Natural killer cell treated with Interleukin-12 subunit alpha and Interleukin-12 subunit beta and Interleukin-15 and Interleukin-18, amount 100 ng/mL, for 72 hours (primary cell): ENCODE data around the gene TNPO3. TPM values are rescaled to one million over a fixed set of nuclear protein-coding genes. Genes with fewer than 3 reads are reported as not detected.

Experiments used
- ATAC-seq, 2 donors: fragments of 150-1000 bp; cut with Tn5 transposase in 1 of 2; sonication (Bioruptor Pico), chemical (Tn5 transposase) in 1 of 2; 2 replicates each; pipeline ENCODE4 v1.10.0; 2021
- DNase-seq: peaks from one replicate; pipeline ENCODE4 v3.0.0; 2022; ENCODE audit warnings: low spot score
- H3K27ac Mint-ChIP-seq, 2 donors: 1 replicate in 1 of 2; 2 replicates in 1 of 2; pipeline ENCODE4 v1.8.0; 2022; ENCODE audit warnings: mixed read lengths in 2 of 2, mild to moderate bottlenecking in 1 of 2, moderate library complexity in 1 of 2
- H3K27me3 Mint-ChIP-seq, 2 donors: 1 replicate in 1 of 2; 2 replicates in 1 of 2; pipeline ENCODE4 v1.8.0; 2022; ENCODE audit warnings: mixed read lengths in 2 of 2
- H3K36me3 Mint-ChIP-seq: one replicate; pipeline ENCODE4 v1.8.0; 2022; ENCODE audit warnings: mixed read lengths
- H3K4me1 Mint-ChIP-seq, 2 donors: 1 replicate in 1 of 2; 2 replicates in 1 of 2; pipeline ENCODE4 v1.8.0; 2022; ENCODE audit warnings: low read depth in 2 of 2, mixed read lengths in 2 of 2, mild to moderate bottlenecking in 1 of 2
- H3K4me3 Mint-ChIP-seq: one replicate; pipeline ENCODE4 v1.8.0; 2022; ENCODE audit warnings: mixed read lengths
- H3K9me3 Mint-ChIP-seq: 2 replicates; pipeline ENCODE4 v1.8.0; 2022; ENCODE audit warnings: mixed read lengths
- total RNA-seq, 2 donors: library from RNA; stranded (reverse); gene quantifications; one replicate each; pipeline ENCODE4 v1.2.3, GENCODE V29; 2022

TNPO3 gene
- total RNA-seq, 2 donors from 2014 or later: 70.8 to 71.2 TPM

- Mint-ChIP-seq H3K9me3 (no peaks in the 10 kb centered on the region), H3K27ac (peak overlapping the region; percentile 75 to 76), H3K4me3 (peak overlapping the region; percentile 90), H3K4me1 (peaks cover 30 to 32% of the 10 kb centered on the region in 2 donors), H3K27me3 (peaks cover 4 to 8% of the 10 kb centered on the region in 2 donors), H3K36me3 (no peaks in the 10 kb centered on the region)
- peak; percentile 77 for DNase-seq
- ATAC-seq: peak; percentile 68 to 71
Measured at GRCh38 chr7:128940494-128941322, 114.2 kb downstream of the TNPO3 start.

- H3K4me3 Mint-ChIP-seq: peak overlapping the region; percentile 90
- peak overlapping the region; percentile 75 to 76 for H3K27ac Mint-ChIP-seq
- ATAC-seq: peak in 1 of 2 donors; percentile 51
- no peaks in the 10 kb centered on the region for H3K9me3 Mint-ChIP-seq
- H3K4me1 Mint-ChIP-seq: peaks cover 30 to 32% of the 10 kb centered on the region in 2 donors
- no peak for DNase-seq
- H3K36me3 Mint-ChIP-seq: no peaks in the 10 kb centered on the region
- H3K27me3 Mint-ChIP-seq: peaks cover 4 to 8% of the 10 kb centered on the region in 2 donors
Measured at GRCh38 chr7:128939861-128940410, 115.0 kb downstream of the TNPO3 start.

GRCh38 chr7:128939075-128939860 is 115.6 kb downstream of the TNPO3 start:
- ATAC-seq (peak; percentile 2 to 41), DNase-seq (no peak)
- Mint-ChIP-seq H3K27ac (peak overlapping the region; percentile 75 to 76), H3K9me3 (no peaks in the 10 kb centered on the region), H3K27me3 (peaks cover 4 to 8% of the 10 kb centered on the region in 2 donors), H3K36me3 (no peaks in the 10 kb centered on the region), H3K4me1 (peaks cover 32% of the 10 kb centered on the region in 2 donors), H3K4me3 (peak overlapping the region; percentile 90)

- H3K4me1 Mint-ChIP-seq: peaks cover 32% of the 10 kb centered on the region in 2 donors
- no peak for DNase-seq
- no peaks in the 10 kb centered on the region for H3K36me3 Mint-ChIP-seq
- no peaks in the 10 kb centered on the region for H3K9me3 Mint-ChIP-seq
- peak overlapping the region; percentile 67 to 76 for H3K27ac Mint-ChIP-seq
- H3K4me3 Mint-ChIP-seq: peak overlapping the region; percentile 90
- ATAC-seq: peak; percentile 32 to 45
- peaks cover 4 to 8% of the 10 kb centered on the region in 2 donors for H3K27me3 Mint-ChIP-seq
Measured at GRCh38 chr7:128938544-128939074, 116.3 kb downstream of the TNPO3 start.

GRCh38 chr7:128937647-128938543 is 117.0 kb downstream of the TNPO3 start, which contains the start of gene IRF5:
Gene IRF5 (plus strand): TSS chr7:128937927. CDS start chr7:128942082, 4,155 bp downstream.
- Mint-ChIP-seq H3K27ac (peak within 1 kb of the TSS; percentile 67 to 81), H3K27me3 (peaks cover 4 to 8% of the 10 kb centered on the region in 2 donors), H3K9me3 (no peaks in the 10 kb centered on the region), H3K4me3 (peak within 1 kb of the TSS; percentile 90), H3K36me3 (no peaks in the 10 kb centered on the region), H3K4me1 (peaks cover 38 to 40% of the 10 kb centered on the region in 2 donors)
- ATAC-seq: peak; percentile 42 to 69
- DNase-seq: peak; percentile 79

- Mint-ChIP-seq H3K27ac (peak overlapping the region; percentile 61 to 81), H3K9me3 (no peaks in the 10 kb centered on the region), H3K36me3 (no peaks in the 10 kb centered on the region), H3K27me3 (peaks cover 4 to 8% of the 10 kb centered on the region in 2 donors), H3K4me3 (peak overlapping the region; percentile 81), H3K4me1 (peaks cover 38 to 40% of the 10 kb centered on the region in 2 donors)
- no peak for ATAC-seq
- no peak for DNase-seq
Measured at GRCh38 chr7:128937271-128937646, 117.7 kb downstream of the TNPO3 start.

GRCh38 chr7:128936798-128937197 is 118.1 kb downstream of the TNPO3 start:
- peak overlapping the region; percentile 61 to 81 for H3K27ac Mint-ChIP-seq
- no peaks in the 10 kb centered on the region for H3K9me3 Mint-ChIP-seq
- H3K4me3 Mint-ChIP-seq: peak overlapping the region; percentile 81
- ATAC-seq (no peak), DNase-seq (no peak)
- peaks cover 4 to 8% of the 10 kb centered on the region in 2 donors for H3K27me3 Mint-ChIP-seq
- no peaks in the 10 kb centered on the region for H3K36me3 Mint-ChIP-seq
- H3K4me1 Mint-ChIP-seq: peaks cover 38 to 40% of the 10 kb centered on the region in 2 donors

DNA sequence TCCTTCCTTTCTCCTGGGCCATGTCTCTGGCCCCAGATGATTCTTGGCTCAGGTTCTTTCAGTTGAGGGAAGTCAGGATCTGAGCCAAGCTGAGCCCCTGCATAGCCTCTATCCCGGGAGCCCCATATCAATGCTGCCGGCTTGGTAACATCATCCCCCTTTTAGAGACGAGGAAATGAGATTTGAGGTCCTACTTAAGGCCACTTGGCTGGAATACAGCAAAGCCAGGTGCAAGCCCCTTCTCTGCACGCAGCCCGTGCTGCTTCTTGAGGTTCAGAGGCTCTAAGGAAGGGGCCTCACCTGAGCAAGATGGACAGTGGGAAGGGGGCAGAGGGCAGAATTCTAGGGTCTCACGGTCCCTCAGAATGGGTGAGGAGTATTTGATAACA is 119.6 kb downstream of the TNPO3 start:
- Mint-ChIP-seq H3K27ac (peak overlapping the region in 1 of 2 donors; percentile 28), H3K36me3 (no peaks in the 10 kb centered on the region), H3K27me3 (peaks cover 4 to 8% of the 10 kb centered on the region in 2 donors), H3K9me3 (no peaks in the 10 kb centered on the region), H3K4me1 (peaks cover 26 to 27% of the 10 kb centered on the region in 2 donors), H3K4me3 (no peak overlapping the region)
- ATAC-seq: no peak
- DNase-seq: no peak

GRCh38 chr7:128934361-128935341 is 120.3 kb downstream of the TNPO3 start:
- Mint-ChIP-seq H3K9me3 (no peaks in the 10 kb centered on the region), H3K4me1 (peaks cover 20% of the 10 kb centered on the region in 2 donors), H3K27ac (peak overlapping the region; percentile 28 to 60), H3K4me3 (no peak overlapping the region), H3K27me3 (peaks cover 4 to 8% of the 10 kb centered on the region in 2 donors), H3K36me3 (no peaks in the 10 kb centered on the region)
- ATAC-seq (peak; percentile 26 to 35), DNase-seq (no peak)

DNA sequence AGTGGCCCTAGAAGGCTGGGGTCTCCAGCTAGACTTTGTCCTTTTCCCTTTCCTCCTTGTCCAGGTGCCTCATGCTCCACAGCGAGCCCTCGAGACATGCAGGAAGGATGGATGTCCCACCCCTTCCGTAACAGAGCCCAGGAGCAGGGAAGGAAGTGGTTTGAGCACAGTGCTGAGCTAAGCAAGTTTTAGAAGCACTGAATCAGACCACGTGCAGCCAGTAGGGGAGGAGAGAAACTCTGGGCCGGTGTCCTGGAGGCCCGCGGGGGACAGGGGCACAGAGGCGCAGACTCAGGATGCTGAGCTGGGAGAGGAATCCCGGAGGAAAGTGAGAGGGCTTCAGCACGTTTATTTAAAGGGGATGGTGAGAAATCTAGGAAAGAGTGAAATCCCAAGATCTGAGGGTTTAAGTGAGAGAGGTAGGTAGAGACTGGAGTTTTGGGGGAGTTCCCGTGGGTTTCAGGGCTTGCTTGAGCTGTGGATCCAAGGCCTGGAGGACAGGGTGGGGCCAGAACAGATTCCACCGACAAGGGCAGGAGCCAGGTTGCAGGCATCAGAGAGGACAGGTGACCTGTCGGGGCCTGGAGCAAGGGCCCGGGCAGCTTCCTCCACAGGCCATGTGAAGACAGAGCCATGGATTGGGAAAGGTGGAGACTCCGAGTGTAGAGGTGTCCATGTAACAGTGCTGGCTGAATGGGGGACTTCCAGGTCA is 121.6 kb downstream of the TNPO3 start:
- H3K27me3 Mint-ChIP-seq: peaks cover 4 to 8% of the 10 kb centered on the region in 2 donors
- ATAC-seq (peak; percentile 72 to 74), DNase-seq (no peak)
- no peaks in the 10 kb centered on the region for H3K36me3 Mint-ChIP-seq
- peak overlapping the region; percentile 9 to 76 for H3K27ac Mint-ChIP-seq
- H3K9me3 Mint-ChIP-seq: no peaks in the 10 kb centered on the region
- peak overlapping the region; percentile 73 for H3K4me3 Mint-ChIP-seq
- H3K4me1 Mint-ChIP-seq: peaks cover 14 to 15% of the 10 kb centered on the region in 2 donors

DNA sequence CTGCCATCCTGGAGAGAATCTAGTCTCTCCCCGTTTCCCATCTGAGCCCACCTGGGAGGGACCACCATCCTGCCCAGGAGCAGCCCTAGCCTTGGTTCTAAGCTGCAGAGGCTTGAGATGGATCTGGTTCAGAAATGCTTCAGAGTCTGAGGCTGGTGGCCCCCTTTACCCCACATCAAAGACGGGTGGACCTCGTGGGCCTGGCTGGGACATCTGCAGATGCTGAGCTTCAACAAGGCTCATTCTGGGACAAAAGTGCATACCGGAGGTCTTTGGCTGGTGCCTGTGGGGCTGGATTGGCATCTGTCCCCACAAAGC is 122.1 kb downstream of the TNPO3 start:
- Mint-ChIP-seq H3K36me3 (no peaks in the 10 kb centered on the region), H3K27me3 (peaks cover 4 to 8% of the 10 kb centered on the region in 2 donors), H3K4me1 (peaks cover 14% of the 10 kb centered on the region in 2 donors), H3K9me3 (no peaks in the 10 kb centered on the region), H3K4me3 (peak overlapping the region; percentile 73), H3K27ac (peak overlapping the region; percentile 9 to 76)
- no peak for DNase-seq
- no peak for ATAC-seq
